Activated CD4-positive, alpha-beta T cell treated with anti-CD3 and anti-CD28 coated beads for 24 hours (primary cell): ENCODE measurements around the gene KLRF1.

Experiments
- DNase-seq, 2 donors: peaks; one replicate each; pipeline ENCODE4 v3.0.0-alpha.2; 2020; ENCODE audit warnings: low read depth in 2 of 2

Gene KLRF1

DNA sequence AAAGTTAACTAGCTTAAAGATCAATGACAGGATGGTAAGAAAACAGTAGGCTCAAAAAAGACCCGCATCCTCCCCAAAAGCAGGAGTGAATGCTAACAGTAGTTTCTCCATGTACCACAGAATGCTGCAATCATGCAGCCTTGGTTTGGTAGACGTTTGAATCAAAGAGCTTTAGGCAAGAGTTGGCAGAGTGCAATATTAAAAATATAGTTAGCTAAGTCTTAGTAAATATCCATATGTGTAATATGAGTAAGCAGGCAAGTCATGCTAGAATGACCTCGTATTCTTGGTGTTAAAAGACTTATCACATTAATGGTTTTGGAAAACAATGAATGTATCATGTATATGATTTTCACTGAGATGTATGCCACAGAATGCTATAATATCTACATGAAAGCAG is 18.8 kb upstream of the KLRF1 start:
- no peak for DNase-seq

DNA sequence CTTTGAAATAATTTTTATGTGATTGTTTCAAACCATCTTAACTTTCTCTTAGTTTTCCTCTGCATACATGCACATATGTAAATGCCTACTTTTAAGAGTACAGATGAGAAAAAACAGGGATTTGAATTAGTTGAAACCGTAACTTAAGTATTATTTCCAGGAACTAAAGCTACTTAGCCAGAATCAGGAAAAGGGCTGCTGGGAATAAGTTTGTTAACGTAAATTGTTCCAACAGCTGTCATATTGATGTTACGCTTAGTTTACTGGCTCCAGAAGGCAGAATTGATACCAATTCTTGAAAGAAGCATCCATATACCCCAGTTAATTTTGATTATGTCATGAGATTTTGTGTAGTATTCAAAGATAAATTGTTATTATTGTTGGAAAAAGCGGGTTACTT is 17.9 kb upstream of the KLRF1 start:
- no peak for DNase-seq

DNA sequence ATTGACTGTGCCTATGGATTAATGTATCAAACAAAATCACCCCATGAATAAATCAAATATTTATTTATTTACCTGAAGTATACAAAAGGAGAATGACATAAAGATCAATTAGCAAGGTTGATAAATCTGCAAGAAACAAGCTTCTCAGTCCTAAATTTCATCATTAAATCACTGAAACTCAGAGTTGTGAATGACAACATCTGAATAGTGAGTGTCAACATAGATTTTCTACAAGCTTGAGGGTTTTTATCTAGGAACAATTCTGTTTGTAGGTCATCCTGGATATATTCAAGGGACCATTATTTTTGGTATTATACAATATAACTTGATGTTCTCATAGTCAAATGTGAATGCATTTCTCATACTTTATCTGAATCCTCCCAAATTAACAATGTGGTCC is 17.4 kb upstream of the KLRF1 start:
- DNase-seq, result no peak

DNA sequence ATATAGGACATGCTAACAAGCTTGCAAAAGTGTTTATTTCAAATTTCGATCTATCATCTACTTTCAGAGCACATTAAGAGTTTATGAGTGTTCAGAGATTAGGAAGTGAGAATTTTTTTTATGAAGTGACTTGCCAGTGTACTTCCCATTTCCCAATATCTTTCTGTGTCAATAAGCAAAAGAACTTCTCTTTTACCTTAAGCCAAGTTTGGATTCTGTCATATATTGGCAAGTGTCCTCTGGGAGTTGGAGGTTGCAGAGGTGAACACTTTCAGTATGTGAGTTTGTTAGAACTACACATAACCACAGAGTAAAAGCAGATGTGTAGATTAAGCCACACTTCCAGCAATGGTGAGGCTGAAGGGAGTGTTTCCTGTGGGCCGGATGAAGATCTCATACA is 16.6 kb upstream of the KLRF1 start:
- no peak for DNase-seq

DNA sequence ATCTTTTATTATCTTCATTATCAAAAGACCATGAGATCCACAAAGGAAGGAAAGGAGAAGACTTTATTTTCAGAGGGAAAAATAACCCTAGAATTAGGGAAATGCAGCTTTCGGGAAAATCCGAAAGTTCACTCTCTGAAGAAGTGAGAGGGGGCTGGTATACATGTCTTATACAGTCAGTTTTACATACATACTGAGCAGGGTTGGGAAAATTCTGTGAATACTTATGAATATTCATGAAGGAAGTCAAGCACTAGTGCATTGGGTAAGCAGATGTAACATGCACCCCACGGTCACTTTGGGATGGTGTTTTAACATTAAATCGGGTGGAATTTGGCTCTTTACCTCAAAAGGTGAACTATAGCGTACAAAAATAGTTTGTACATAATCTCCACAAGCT is 15.7 kb upstream of the KLRF1 start:
- DNase-seq, result no peak

DNA sequence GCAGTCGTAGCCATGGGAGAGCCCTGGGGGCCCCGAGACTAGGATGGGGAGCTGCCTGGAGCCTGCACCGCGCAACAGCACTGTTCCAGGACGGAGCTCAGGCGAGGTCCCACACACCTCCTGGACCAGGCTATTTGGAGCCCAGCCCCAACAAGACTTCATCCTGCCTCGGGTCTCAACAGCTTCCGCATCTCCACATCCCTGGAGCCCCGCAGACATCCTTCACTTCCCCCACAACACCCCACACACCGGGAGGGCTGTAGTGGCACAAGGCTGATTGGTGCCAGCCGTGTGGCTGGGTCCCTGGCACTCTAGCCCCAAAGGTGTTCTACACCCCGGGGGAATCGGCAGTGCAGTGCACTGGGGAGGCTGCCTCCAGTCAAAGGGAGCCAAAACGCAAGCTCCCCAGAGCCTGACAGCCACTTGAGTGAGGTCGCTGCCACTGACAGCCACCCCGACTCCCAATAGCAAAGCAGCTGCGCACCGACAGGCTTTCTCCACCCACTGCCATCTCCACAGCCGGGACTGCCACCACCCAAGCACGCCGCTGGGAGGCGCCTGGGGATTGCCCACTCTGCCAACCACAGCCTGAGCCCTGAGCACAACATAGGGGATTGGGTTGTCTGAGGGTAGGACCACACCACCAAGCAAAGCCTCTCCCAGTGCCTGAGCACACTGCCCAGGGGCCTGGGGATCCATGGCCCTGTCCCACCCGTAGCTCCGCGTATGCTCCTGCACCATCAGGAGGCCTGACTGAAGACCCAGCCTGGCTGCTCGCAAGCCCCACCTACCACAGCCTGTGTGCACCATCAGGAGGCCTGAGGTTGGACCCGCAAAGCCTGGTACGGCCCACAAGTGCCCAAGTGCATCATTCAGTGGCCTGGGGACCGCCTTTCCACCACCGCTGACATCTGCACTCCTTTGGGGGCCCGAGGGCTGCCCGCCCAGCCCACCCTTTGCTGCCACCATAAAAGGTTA is 13.2 kb upstream of the KLRF1 start:
- peak; percentile 89 to 90 for DNase-seq

DNA sequence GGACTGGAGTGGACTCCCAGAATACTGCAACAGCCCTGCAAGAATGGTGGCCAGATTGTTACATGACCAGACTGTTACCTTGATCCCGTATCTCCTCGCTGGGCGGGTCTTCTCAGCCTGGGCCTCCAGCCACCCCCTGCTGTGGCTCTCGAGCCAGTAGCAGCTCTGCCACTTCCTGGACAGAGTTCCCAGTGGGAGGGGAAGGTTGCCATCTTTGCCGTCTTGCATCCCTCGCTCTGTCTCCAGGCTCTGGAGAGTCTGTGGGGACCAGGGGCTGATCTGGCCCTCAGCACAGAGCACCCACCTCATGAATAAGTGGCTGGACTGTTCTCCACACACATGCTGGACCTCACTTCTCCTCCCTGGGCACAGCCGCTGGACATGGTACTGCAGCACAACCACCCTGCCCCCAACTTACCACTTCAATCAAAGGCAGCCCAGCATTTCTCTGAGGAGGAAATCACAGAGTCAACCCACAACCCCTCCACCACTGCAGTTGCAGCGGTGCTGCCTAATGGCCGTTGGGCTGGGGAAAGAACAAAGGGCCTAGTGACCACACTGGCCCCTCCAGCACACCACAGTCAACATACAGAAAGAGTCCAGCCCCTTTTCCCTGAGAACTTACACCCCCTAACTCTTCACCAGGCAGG is 6.9 kb upstream of the KLRF1 start:
- DNase-seq, result no peak

DNA sequence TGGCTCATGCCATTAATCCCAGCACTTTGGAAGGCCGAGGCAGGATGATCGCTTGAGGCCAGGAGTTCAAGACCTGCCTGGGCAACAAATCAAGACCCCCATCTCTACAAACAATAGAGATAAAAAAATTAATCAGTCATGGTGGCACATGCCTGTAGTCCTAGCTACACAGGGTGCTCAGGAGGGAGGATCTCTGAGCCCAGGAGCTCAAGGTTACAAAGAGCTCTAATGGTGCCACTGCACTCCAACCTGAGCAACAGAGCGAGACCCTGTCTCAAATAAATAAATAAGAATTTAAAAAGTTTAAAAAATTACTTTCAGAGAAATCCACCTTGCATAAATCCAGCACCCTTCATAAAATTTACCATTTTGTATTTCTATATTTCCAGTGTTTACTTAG is 2.2 kb downstream of the KLRF1 start:
- no peak for DNase-seq

DNA sequence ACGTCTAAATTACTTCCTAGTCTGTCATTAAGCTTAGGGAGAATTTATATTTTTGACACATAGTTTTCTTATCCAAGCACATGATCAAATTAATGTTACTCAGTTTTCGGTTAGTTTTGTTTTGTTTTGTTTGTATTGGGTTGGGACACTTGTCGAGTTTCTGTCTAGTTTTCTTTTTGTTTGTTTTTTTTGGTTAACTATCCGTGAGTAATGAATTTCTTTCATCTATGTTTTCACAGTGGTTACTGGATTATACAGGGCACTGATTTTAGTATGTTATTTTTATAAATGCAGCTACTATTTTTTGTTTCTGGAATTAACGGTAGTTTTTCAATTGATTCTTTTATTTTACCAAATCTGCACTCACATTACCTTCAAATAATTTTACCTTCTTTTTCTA is 2.7 kb downstream of the KLRF1 start:
- DNase-seq, result no peak

DNA sequence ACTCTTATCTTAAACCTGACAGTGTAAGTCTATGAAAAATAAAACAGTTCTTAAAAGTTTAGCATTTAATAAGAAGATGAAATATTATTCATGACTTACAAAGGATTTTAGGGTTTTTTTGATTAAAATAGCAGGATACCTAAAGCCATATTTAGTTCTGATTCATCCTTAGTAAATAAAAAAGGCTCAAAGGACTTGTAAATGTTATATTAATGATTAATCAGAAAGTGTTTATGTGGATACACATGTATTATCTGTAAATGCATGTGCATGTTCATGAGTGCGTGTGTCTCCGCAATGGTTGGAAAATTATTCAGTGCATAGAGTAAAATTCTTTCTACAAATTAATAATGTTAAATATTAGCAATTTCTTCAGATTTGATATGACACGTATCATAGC is 4.4 kb downstream of the KLRF1 start:
- DNase-seq, result no peak

DNA sequence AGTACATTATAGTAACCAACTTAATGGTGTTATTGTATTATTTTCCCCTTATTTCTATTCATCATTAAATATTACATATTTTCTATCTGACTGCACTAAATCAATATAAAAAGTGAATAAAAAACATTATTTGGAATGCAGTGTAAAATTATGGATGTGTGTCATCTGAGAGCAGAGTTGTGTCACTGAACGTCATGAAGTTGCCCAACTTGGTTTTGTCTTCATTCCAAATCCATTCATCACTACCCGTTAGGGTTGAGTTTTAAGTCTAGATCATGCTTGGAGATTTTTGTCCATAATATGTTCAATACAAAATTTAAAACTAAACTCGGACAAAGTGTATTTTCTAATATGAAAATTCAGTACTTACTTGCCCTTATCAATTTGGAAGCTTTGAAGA is 16.1 kb downstream of the KLRF1 start:
- DNase-seq, result no peak

DNA sequence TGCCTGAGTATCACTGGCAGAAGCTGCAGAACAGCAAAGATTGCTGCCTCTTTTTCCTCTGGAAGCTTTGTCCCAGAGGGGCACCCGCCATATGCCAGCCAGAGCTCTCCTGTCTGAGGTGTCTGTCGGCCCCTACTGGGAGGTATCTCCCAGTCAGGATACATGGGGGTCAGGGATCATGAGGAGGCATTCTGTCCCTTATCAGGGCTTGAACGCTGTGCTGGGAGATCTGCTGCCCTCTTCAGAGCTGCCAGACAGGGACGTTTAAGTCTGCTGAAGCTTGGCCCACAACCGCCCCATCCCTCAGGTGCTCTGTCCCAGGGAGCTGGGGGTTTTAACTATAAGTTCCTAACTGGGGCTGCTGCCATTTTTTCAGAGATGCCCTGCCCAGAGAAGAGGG is 21.6 kb downstream of the KLRF1 start:
- DNase-seq, result no peak

DNA sequence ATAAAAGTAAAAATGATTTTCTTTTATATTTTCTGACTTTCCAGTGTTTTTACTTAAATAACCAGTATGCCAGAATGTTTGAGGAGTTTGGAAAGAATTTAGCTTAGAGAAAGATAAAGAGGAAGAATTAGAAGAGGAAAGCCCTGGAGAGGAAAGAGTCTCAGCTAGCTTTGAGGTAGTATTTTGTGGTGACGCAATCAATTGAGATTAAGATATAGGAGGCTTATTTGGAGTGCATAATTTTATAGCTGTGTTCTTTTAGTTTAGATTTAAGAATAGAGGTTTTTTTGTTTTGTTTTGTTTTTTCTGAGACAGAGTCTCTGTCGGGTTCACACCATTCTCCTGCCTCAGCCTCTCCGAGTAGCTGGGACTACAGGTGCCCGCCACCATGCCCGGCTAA is 23.8 kb downstream of the KLRF1 start:
- DNase-seq, result no peak

DNA sequence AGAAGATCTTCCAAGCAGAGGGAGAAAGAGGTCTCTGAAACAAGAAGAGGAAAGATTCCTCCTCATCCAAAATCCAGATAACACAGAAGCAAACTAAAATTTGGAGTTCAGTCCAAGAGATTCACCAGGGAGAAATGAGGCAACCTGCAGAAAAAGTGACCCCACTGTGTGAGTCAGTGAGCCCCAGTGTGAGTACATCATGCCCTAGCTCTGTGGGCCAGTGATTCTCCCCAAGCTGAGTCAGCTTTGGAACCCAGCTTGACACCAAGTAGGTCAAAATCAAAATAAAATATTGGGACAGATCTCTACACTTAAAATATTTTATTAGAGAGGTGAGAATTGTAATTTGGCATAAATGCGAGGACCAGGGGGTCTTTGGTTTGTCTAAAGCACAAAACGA is 24.6 kb downstream of the KLRF1 start:
- DNase-seq, result no peak

DNA sequence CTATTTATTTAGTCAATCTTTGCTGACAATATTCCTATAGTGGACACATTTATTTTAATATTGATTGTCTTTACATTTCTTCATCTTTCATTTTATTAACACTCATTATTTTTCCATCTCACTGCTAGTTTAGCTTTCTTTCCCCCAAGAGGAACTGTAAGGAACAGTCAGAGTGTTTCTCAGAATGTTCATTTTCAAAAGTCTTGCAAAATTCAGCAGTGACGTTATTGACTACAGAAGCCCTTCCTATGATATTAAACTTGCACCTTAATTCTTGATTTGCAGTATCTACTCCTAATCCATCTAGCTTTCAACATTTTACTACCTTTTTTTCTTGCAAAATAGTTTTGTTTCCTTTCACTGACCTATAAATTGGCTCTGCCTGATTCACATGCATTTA is 28.9 kb downstream of the KLRF1 start:
- no peak for DNase-seq

DNA sequence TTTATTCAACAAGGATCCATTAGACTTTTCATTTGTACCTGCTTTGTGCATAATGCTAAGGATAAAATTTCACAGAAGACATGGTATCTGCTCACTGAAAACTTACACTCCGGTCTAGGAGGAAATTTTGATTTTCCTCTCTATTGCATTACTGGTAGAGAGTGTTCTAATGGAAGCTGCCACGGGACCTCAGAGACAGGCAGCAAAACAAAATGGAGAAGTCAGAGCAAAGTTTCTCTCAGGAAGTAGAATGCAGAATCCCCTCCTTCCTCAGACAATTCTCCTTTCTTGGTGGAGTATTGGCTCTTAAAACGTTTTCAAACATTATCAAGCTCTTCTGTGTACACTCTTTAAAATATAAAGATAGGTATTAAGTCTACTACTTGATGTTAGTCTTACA is 29.6 kb downstream of the KLRF1 start:
- no peak for DNase-seq

DNA sequence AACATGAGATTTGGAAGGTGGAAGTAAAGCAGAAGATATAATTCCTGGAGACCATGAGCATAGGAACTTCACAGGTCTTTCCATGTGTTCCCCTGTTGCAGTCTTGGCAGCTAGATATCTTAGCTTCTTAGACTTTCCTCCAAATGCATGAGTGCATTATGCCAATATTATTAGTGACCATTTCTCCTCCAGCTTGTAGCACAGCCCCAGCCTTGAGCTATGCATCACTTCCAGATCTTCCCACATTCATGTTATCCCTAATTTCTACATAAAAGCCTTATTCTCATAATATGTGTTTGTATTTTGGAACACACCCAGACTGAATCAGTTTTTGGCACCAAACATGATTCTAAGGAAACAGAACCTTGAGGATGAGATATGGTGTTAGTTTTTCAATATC is 30.9 kb downstream of the KLRF1 start:
- no peak for DNase-seq

DNA sequence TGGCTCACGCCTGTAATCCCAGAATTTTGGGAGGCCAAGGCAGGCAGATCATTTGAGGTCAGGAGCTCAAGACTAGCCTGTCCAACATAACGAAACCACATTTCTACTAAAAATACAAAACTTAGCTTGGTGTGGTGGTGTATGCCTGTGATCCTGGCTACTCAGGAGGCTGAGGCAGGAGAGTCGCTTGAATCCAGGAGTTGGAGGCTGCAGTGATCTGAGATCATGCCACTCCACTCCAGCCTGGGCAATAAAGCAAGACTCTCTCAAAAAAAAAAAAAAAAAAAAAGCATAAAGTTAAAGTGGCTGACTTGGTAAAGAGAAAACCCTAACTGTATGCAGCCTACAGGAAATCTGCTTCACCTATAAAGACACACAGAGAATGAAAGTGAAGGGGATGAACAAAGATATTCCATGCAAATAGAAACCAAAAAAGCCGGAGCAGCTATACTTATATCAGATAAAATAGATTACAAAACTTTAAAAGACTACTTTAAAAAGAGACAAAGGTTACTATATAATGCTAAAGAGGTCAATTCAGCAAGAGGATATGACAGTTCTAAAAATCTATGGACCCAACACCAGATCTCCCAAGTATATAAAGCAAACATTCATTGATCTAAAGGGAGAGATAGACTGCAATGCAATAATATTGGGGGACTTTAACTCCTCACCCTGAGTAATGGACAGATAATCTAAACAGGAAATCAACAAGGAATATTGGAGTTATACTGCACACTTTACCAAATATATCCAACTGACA is 37.8 kb downstream of the KLRF1 start:
- DNase-seq, result no peak

DNA sequence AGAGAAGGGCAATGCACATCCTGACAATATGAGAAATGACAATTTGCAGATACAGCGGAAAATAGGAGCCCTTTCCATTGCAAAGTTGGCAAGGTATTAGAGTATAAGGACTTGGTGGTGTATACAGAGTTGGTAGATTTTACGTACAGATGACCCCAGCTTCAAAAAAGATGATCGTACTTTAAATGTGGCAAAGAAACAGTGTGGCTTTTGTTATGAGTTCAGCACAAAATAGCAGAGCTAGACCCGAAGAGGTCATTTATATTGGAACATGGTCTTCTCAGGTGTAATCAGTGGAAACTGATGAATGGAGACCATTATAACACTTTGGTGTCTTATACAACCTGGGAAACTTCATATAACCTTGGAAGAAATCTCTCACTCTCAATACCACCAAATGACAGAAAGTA is 39.6 kb downstream of the KLRF1 start:
- no peak for DNase-seq

DNA sequence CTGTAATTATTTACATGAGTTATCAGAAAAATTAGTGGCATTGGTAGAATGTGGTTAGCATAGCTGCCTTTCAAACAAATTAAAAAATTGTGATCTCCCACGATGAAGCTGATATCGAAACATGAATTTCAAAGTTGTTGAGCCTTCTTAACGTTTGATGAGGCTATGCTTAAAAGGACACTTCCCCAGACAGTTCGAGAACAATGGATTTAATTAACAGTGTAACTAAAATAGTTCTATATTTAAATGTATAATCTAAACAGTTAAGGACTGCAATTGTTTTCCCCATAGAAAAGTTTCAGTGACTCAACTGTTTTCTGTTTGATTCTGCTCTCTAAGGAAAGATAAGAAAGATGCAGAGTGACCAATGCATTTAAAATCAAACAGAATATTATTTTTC is 40.2 kb downstream of the KLRF1 start:
- DNase-seq, result no peak

DNA sequence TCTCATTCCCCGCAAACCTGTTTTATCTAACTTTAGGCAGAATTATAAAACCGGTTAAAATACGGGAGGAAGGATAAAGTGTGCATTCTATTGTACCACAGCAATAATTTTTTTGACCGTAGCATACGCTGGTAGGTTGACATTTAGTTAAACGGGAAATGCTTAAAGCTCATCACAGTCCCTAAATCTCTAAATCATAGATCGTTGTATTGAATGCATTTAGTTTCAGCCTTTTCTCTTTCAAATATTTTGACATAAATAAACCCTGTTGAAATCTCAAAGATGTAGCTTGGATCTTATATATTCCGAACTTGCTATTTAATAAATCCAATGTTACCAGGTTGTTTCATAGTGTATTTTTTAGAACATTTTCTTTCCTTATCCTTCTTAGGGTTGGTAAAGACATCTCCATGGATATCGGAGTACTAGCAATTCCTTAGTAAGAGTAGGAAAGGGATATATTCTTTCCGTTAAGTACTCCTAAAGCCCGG is 41.1 kb downstream of the KLRF1 start:
- no peak for DNase-seq

DNA sequence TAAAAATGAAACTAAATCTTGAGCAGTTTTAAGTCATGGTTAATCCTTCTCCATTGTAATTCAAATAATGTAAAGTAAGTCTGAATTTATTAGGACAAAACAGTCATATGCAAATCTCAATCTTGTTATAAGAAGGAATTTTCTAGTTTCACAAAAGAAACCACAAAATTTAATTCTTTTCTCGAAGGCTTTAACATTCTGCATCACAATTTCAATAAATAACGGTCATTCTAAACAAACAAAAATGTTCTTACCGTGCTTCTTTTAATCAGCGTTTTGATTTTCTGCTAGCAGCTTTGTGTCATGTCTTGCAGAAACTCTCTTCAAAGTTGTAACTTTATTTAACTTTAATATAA is 41.6 kb downstream of the KLRF1 start:
- DNase-seq, result no peak
